GM12864 (cell line): ENCODE results near the gene JCAD.

ENCODE experiments used
- DNase-seq: peaks from one replicate; pipeline ENCODE4 v3.0.0-alpha.2; 2011; ENCODE audit warnings: low read depth
- H3K4me3 ChIP-seq: 2 replicates; pipeline ENCODE4 v1.5.1; 2011; ENCODE audit warnings: mild to moderate bottlenecking, low read depth, low read length, control low read depth
- TF ChIP-seq, protein P1 (sequence below): IDR thresholded peaks from 2 replicates; pipeline ENCODE4 v1.5.1; 2011; ENCODE audit warnings: low read depth, mild to moderate bottlenecking, moderate library complexity, low read length, control low read depth, inconsistent platforms; ENCODE audit errors: missing control alignments

Gene JCAD

DNA sequence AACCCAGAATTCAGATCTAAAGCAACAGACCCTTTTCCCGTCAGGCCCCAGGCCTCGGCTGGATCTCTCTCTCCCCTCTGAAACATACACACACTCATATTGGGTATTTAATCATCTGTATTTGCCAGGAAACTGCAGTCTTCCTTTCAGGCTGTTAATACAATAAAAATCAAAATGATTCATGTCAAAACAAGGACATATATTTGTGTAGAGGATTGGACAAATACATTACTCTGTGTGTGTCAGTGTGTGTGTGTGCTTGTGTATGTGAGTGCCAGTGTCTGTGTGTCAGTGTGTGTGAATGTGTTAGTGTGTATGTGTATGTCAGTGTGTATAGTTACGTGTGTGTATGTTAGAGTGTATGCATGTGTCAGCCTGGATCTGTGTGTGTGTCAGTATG, 90.8 kb downstream of the JCAD start:
- TF ChIP-seq, protein P1, sequence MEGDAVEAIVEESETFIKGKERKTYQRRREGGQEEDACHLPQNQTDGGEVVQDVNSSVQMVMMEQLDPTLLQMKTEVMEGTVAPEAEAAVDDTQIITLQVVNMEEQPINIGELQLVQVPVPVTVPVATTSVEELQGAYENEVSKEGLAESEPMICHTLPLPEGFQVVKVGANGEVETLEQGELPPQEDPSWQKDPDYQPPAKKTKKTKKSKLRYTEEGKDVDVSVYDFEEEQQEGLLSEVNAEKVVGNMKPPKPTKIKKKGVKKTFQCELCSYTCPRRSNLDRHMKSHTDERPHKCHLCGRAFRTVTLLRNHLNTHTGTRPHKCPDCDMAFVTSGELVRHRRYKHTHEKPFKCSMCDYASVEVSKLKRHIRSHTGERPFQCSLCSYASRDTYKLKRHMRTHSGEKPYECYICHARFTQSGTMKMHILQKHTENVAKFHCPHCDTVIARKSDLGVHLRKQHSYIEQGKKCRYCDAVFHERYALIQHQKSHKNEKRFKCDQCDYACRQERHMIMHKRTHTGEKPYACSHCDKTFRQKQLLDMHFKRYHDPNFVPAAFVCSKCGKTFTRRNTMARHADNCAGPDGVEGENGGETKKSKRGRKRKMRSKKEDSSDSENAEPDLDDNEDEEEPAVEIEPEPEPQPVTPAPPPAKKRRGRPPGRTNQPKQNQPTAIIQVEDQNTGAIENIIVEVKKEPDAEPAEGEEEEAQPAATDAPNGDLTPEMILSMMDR = no peak

GRCh38 chr10:29966269-29966668, 93.1 kb downstream of the JCAD start:
- DNase-seq = no peak
- TF ChIP-seq, protein P1 = no peak
- H3K4me3 ChIP-seq = no peak overlapping the region

More for the DNA sequence above, 90.8 kb downstream of the JCAD start:
- no peak for DNase-seq
- no peak overlapping the region for H3K4me3 ChIP-seq
